Measurements from ENCODE around the gene ATG7. TPM values are rescaled to one million over a fixed set of nuclear protein-coding genes. Genes with fewer than 3 reads are reported as not detected.
"Not testable (repeated sequence)": the region's sequence is repeated elsewhere in the genome, so short reads cannot be mapped to it uniquely, and the experiment has no call there.

Gene ATG7
- total RNA-seq, 6 experiments from 2014 or later = 44.5 to 53.0 (median 49.3) TPM

GRCh38 chr3:11509173-11510000 is 237.2 kb downstream of the ATG7 start:
- Mint-ChIP-seq H3K4me3 (peak overlapping the region; percentile 68), H3K27me3 (ENCODE audit: insufficient read depth) (no peaks in the 10 kb centered on the region; the same call in 1 of the 2 replicates), H3K36me3 (ENCODE audit: low read depth) (peaks cover 10% of the 10 kb centered on the region), H3K27ac (peak overlapping the region; percentile 81), H3K9me3 (no peaks in the 10 kb centered on the region), H3K4me1 (ENCODE audit: low read depth) (peaks cover 47% of the 10 kb centered on the region)
- peak; percentile 21 for TF ChIP-seq CTCF (IDR thresholded peaks at IDR 0.05)
- DNase-seq = peak; percentile 82

GRCh38 chr3:11510001-11510340 is 237.8 kb downstream of the ATG7 start:
- TF ChIP-seq CTCF (IDR thresholded peaks at IDR 0.05) = no peak
- peak overlapping the region; percentile 68 for H3K4me3 Mint-ChIP-seq
- no peaks in the 10 kb centered on the region; the same call in 1 of the 2 replicates for H3K27me3 Mint-ChIP-seq (ENCODE audit: insufficient read depth)
- no peaks in the 10 kb centered on the region for H3K9me3 Mint-ChIP-seq
- H3K36me3 Mint-ChIP-seq (ENCODE audit: low read depth) = peaks cover 10% of the 10 kb centered on the region
- peaks cover 53% of the 10 kb centered on the region for H3K4me1 Mint-ChIP-seq (ENCODE audit: low read depth)
- no peak for DNase-seq
- H3K27ac Mint-ChIP-seq = peak overlapping the region; percentile 81

- H3K36me3 Mint-ChIP-seq (ENCODE audit: low read depth) = peaks cover 10% of the 10 kb centered on the region
- peak overlapping the region; percentile 68 for H3K4me3 Mint-ChIP-seq
- H3K27ac Mint-ChIP-seq = peak overlapping the region; percentile 81
- no peak for DNase-seq
- H3K4me1 Mint-ChIP-seq (ENCODE audit: low read depth) = peaks cover 57% of the 10 kb centered on the region
- H3K27me3 Mint-ChIP-seq (ENCODE audit: insufficient read depth) = no peaks in the 10 kb centered on the region; the same call in 1 of the 2 replicates
- TF ChIP-seq CTCF (IDR thresholded peaks at IDR 0.05) = no peak
- H3K9me3 Mint-ChIP-seq = no peaks in the 10 kb centered on the region
Observed at GRCh38 chr3:11510356-11510755, 238.2 kb downstream of the ATG7 start.

GRCh38 chr3:11511606-11512005 is 239.4 kb downstream of the ATG7 start:
- DNase-seq; H3K4me3 Mint-ChIP-seq; H3K9me3 Mint-ChIP-seq; H3K27me3 Mint-ChIP-seq (ENCODE audit: insufficient read depth); H3K27ac Mint-ChIP-seq: not testable (repeated sequence)
- Mint-ChIP-seq H3K4me1 (ENCODE audit: low read depth) (peaks cover 63% of the 10 kb centered on the region), H3K36me3 (ENCODE audit: low read depth) (peaks cover 13% of the 10 kb centered on the region)

- H3K4me3 Mint-ChIP-seq; H3K27me3 Mint-ChIP-seq (ENCODE audit: insufficient read depth); DNase-seq; H3K9me3 Mint-ChIP-seq; H3K36me3 Mint-ChIP-seq (ENCODE audit: low read depth): not testable (repeated sequence)
- peaks cover 68% of the 10 kb centered on the region for H3K4me1 Mint-ChIP-seq (ENCODE audit: low read depth)
- peak overlapping the region; percentile 79 for H3K27ac Mint-ChIP-seq
Observed at GRCh38 chr3:11513125-11513816, 241.1 kb downstream of the ATG7 start.

GRCh38 chr3:11513817-11514135 is 241.6 kb downstream of the ATG7 start:
- Mint-ChIP-seq H3K36me3 (ENCODE audit: low read depth) (peaks cover 9% of the 10 kb centered on the region), H3K4me3 (peak overlapping the region; percentile 56), H3K27me3 (ENCODE audit: insufficient read depth) (no peaks in the 10 kb centered on the region; the same call in none of the 2 replicates), H3K4me1 (ENCODE audit: low read depth) (peaks cover 63% of the 10 kb centered on the region), H3K9me3 (no peaks in the 10 kb centered on the region), H3K27ac (peak overlapping the region; percentile 79)
- TF ChIP-seq CTCF (IDR thresholded peaks at IDR 0.05) = no peak
- no peak for DNase-seq
